ENCODE measurements around the gene STOML2. TPM values are rescaled to one million over a fixed set of nuclear protein-coding genes. Genes with fewer than 3 reads are reported as not detected.
"Not testable (repeated sequence)": the region's sequence is repeated elsewhere in the genome, so short reads cannot be mapped to it uniquely, and the experiment has no call there.

Gene STOML2, protein sequence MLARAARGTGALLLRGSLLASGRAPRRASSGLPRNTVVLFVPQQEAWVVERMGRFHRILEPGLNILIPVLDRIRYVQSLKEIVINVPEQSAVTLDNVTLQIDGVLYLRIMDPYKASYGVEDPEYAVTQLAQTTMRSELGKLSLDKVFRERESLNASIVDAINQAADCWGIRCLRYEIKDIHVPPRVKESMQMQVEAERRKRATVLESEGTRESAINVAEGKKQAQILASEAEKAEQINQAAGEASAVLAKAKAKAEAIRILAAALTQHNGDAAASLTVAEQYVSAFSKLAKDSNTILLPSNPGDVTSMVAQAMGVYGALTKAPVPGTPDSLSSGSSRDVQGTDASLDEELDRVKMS
- 10 to 100 TPM; 42.9 to 45.3 TPM for total RNA-seq
- polyA plus RNA-seq: 100 to 1,000 TPM in 1 of 2 donors, 10 to 100 TPM in 1; 92.4 to 140 TPM

DNA sequence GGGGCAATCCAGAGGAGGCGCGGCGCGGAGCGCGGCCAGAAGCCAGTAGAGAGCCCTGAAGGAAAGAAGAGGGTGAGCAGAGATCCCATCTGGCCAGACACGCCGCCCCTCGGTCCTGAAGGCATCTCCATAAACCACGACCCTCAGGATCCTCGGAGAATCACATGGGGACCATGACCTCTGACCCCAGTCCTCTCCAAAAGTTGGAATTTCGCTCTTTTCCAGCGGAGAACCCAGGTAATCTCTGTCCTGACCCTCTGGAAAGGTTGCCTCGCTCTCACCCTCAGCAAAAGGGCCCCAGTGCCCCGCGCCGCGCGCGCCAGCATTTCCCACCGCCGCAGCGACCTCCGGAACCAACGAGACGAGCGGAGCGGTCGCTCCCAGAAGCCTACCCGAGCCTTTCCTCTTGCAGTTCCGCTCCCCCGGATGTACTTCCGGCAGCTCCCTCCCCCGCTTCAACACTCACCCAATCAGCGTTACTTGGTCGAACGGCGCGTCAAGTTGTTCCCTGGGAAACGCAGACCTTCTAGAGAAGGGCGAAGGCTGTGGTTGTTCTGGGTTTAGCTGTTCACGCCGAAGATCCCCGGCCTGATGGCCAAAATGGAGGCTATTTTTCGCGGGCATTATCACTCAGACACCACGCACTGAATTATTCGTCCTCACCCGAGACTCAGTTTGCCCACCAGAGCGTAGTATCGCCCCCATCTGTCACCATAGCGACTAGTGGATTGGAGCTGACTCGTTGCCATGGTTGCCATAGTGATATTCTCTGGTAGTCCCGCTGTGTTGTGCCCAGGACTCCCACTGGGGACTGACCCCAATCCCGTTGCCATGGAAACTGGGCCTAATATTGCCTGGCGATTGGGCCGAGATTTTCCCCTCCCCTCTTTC lies at the start of gene STOML2:
STOML2 (minus strand) TSS at position 363 of the 891 bp plus-strand sequence; CDS start at position 326, 37 bp downstream.
- peak within 1 kb of the TSS; percentile 95 for H3K27ac ChIP-seq (ENCODE audit: low read depth, low read length)
- Mint-ChIP-seq H3K4me3 (peak within 1 kb of the TSS; percentile 90 to 98 (median 94)), H3K27ac (peak within 1 kb of the TSS; percentile 97 to 100 (median 99)), H3K36me3 (peaks cover 29 to 40% of the 10 kb centered on the region in 2 donors), H3K27me3 (no peaks in the 10 kb centered on the region), H3K9me3 (peaks cover 0 to 3% (median 0%) of the 10 kb centered on the region in 8 donors), H3K4me1 (peaks cover 20 to 46% (median 30%) of the 10 kb centered on the region in 4 donors)
- H3K9me3 ChIP-seq (ENCODE audit: control insufficient read depth in 1 of 2, low read length in 2 of 2): no peaks in the 10 kb centered on the region
- H3K36me3 ChIP-seq (ENCODE audit: insufficient read depth, low read length): peaks cover 24% of the 10 kb centered on the region
- CTCF ChIA-PET (ENCODE audit: partially characterized antibody): interaction anchor here (0.7 to 2.5 kb wide), 11 partner anchors 8 to 514 kb away, joined by 3 to 10 read pairs (median 5); partner anchors contain the start of genes ATOSB and FANCG
- H3K27me3 ChIP-seq (ENCODE audit: insufficient read depth, low read length): no peaks in the 10 kb centered on the region
- POLR2A ChIA-PET (ENCODE audit: partially characterized antibody): interaction anchor here (0.8 to 5.5 kb wide), 12 partner anchors 8 to 503 kb away, joined by 3 to 51 read pairs (median 8); partner anchors contain the start of genes ATOSB, DNAJB5, FANCG and TESK1
- peak; percentile 91 to 96 (median 93) for DNase-seq
- intact Hi-C loops (cut with micrococcal nuclease): loop anchor here (1.0 kb wide), 5 partner anchors 8 to 501 kb away; partner anchors contain the start of gene VCP
- H3K4me3 ChIP-seq (ENCODE audit: low read length in 2 of 2): peak within 1 kb of the TSS; percentile 83 to 96
- peaks cover 23% of the 10 kb centered on the region for H3K4me1 ChIP-seq (ENCODE audit: insufficient read depth, low read length)

DNA sequence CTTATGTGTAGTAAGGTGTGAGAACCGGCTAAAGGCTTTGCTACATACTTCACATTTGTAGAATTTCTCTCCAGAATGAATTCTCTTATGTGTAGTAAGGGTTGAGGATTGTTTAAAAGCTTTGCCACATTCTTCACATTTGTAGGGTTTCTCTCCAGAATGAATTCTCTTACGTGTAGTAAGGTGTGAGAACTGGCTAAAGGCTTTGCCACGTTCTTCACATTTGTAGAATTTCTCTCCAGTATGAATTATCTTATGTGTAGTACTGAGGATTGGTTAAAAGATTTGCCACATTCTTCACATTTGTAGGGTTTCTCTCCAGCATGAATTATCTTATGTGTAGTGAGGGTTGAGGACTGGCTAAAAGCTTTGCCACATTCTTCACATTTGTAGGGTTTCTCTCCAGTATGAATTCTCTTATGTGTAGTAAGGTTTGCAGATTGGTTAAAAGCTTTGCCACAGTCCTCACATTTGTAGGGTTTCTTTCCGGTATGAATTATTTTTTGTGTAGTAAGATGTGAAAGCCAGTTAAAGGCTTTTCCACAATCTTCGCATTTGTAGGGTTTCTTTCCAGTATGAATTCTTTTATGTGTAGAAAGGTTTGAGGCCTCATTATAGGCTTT lies 45.1 kb upstream of the STOML2 start:
- Mint-ChIP-seq H3K36me3 (peaks cover 9 to 16% of the 10 kb centered on the region in 2 donors), H3K9me3 (peaks cover 5 to 57% (median 46%) of the 10 kb centered on the region in 8 donors)
- POLR2A ChIA-PET (ENCODE audit: partially characterized antibody); H3K4me3 Mint-ChIP-seq; H3K27me3 Mint-ChIP-seq; H3K4me1 Mint-ChIP-seq; H3K27ac Mint-ChIP-seq; H3K27ac ChIP-seq (ENCODE audit: low read depth, low read length); CTCF ChIA-PET (ENCODE audit: partially characterized antibody); H3K4me3 ChIP-seq (ENCODE audit: low read length in 2 of 2); H3K36me3 ChIP-seq (ENCODE audit: insufficient read depth, low read length); H3K27me3 ChIP-seq (ENCODE audit: insufficient read depth, low read length); H3K4me1 ChIP-seq (ENCODE audit: insufficient read depth, low read length); intact Hi-C loops (cut with micrococcal nuclease); DNase-seq; H3K9me3 ChIP-seq (ENCODE audit: control insufficient read depth in 1 of 2, low read length in 2 of 2): not testable (repeated sequence)

DNA sequence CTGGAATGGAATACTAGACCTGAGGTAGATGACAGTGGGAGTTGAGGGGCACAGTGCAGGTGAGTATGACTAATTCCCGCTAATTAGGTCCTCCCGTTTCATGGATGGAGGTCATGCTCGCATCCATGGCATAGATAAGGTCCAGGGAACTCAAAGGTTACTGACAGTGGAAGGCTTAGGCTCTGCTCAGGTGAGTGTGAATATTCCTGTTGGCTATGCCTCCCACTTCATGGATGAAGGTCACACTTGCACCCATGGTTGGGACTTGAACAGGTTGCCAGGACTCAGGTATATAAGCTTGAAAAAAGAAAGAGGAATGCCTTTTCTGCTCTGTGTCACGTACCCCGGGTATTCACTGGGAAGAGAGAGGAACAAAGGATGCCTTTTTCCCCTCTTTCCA lies 39.1 kb upstream of the STOML2 start:
- H3K4me3 ChIP-seq (ENCODE audit: low read length in 2 of 2): no peak overlapping the region
- Mint-ChIP-seq H3K27me3 (peaks cover 0 to 1% of the 10 kb centered on the region in 2 donors), H3K4me3 (no peak overlapping the region), H3K4me1 (no peaks in the 10 kb centered on the region), H3K36me3 (peaks cover 3 to 6% of the 10 kb centered on the region in 2 donors), H3K27ac (no peak overlapping the region), H3K9me3 (peaks cover 2 to 48% (median 33%) of the 10 kb centered on the region in 8 donors)
- DNase-seq: no peak
- CTCF ChIA-PET (ENCODE audit: partially characterized antibody): interaction anchor here (1.3 kb wide), 1 partner anchor 14 kb away, joined by 3 read pairs; no protein-coding TSS in a partner anchor
- no peaks in the 10 kb centered on the region for H3K36me3 ChIP-seq (ENCODE audit: insufficient read depth, low read length)
- POLR2A ChIA-PET (ENCODE audit: partially characterized antibody): no interaction called here
- H3K9me3 ChIP-seq (ENCODE audit: control insufficient read depth in 1 of 2, low read length in 2 of 2): peaks cover 0 to 15% of the 10 kb centered on the region in 2 donors
- H3K27me3 ChIP-seq (ENCODE audit: insufficient read depth, low read length): no peaks in the 10 kb centered on the region
- no peaks in the 10 kb centered on the region for H3K4me1 ChIP-seq (ENCODE audit: insufficient read depth, low read length)
- intact Hi-C loops (cut with micrococcal nuclease): no loop called here
- H3K27ac ChIP-seq (ENCODE audit: low read depth, low read length): no peak overlapping the region

DNA sequence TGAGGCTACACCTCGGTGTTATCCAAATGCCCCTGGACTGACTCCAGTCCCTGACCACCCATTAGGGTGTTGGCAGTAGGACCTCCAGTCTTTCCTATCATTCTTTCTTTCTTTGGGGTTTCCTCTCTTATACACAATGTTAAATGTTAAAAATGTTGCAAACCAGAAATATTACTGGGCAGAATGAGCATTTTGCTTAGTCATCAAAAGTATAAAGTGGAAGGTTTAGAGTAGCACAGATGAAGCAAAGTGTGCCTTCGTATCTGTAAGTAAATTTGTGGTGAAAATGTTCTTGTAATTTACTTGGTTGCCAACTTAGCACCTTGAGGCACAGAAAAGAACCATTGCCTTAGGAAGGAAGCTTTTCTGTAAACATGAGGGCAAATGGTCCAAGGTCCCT lies 37.2 kb upstream of the STOML2 start:
- H3K27ac Mint-ChIP-seq: no peak overlapping the region
- CTCF ChIA-PET (ENCODE audit: partially characterized antibody): no interaction called here
- Histone ChIP-seq H3K4me3 (ENCODE audit: low read length in 2 of 2) (no peak overlapping the region), H3K9me3 (ENCODE audit: control insufficient read depth in 1 of 2, low read length in 2 of 2) (peaks cover 0 to 15% of the 10 kb centered on the region in 2 donors), H3K27me3 (ENCODE audit: insufficient read depth, low read length) (no peaks in the 10 kb centered on the region), H3K4me1 (ENCODE audit: insufficient read depth, low read length) (no peaks in the 10 kb centered on the region), H3K27ac (ENCODE audit: low read depth, low read length) (no peak overlapping the region), H3K36me3 (ENCODE audit: insufficient read depth, low read length) (no peaks in the 10 kb centered on the region)
- H3K36me3 Mint-ChIP-seq: peaks cover 3 to 6% of the 10 kb centered on the region in 2 donors
- POLR2A ChIA-PET (ENCODE audit: partially characterized antibody): no interaction called here
- no peak overlapping the region for H3K4me3 Mint-ChIP-seq
- peaks cover 2 to 41% (median 28%) of the 10 kb centered on the region in 8 donors for H3K9me3 Mint-ChIP-seq
- intact Hi-C loops (cut with micrococcal nuclease): no loop called here
- H3K4me1 Mint-ChIP-seq: no peaks in the 10 kb centered on the region
- peaks cover 0 to 1% of the 10 kb centered on the region in 2 donors for H3K27me3 Mint-ChIP-seq
- no peak for DNase-seq

DNA sequence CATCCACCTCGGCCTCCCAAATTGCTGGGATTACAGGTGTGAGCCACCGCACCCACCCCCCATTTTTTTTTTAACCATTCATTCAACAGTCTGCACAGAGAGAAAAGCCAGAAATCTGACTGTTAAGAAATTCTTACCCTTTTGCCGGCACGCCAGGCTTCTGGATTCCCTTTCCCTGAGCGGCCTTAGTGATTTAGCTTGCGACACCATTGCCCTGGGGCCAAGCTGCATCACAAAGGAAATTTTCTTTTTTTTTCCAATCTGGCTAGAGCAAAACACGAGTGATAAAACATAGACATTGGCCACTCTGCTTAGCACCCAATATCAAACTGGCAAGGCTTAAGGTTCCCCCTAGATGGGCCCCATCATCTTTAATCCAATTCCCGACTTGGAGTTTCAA lies 33.9 kb upstream of the STOML2 start:
- ChIA-PET POLR2A (ENCODE audit: partially characterized antibody) (no interaction called here), CTCF (ENCODE audit: partially characterized antibody) (interaction anchor here (1.7 kb wide), 1 partner anchor 20 kb away, joined by 7 read pairs; no protein-coding TSS in a partner anchor)
- no peak overlapping the region for H3K27ac Mint-ChIP-seq
- H3K4me3 ChIP-seq (ENCODE audit: low read length in 2 of 2): no peak overlapping the region
- no peaks in the 10 kb centered on the region for H3K36me3 ChIP-seq (ENCODE audit: insufficient read depth, low read length)
- peaks cover 0 to 16% (median 10%) of the 10 kb centered on the region in 8 donors for H3K9me3 Mint-ChIP-seq
- no peaks in the 10 kb centered on the region for H3K27me3 ChIP-seq (ENCODE audit: insufficient read depth, low read length)
- H3K27me3 Mint-ChIP-seq: peaks cover 0 to under 1% of the 10 kb centered on the region in 2 donors
- peaks cover 0 to 2% of the 10 kb centered on the region in 2 donors for H3K9me3 ChIP-seq (ENCODE audit: control insufficient read depth in 1 of 2, low read length in 2 of 2)
- H3K4me3 Mint-ChIP-seq: no peak overlapping the region
- H3K4me1 ChIP-seq (ENCODE audit: insufficient read depth, low read length): no peaks in the 10 kb centered on the region
- no peak for DNase-seq
- H3K36me3 Mint-ChIP-seq: peaks cover 0 to 3% of the 10 kb centered on the region in 2 donors
- intact Hi-C loops (cut with micrococcal nuclease): no loop called here
- no peaks in the 10 kb centered on the region for H3K4me1 Mint-ChIP-seq
- no peak overlapping the region for H3K27ac ChIP-seq (ENCODE audit: low read depth, low read length)

DNA sequence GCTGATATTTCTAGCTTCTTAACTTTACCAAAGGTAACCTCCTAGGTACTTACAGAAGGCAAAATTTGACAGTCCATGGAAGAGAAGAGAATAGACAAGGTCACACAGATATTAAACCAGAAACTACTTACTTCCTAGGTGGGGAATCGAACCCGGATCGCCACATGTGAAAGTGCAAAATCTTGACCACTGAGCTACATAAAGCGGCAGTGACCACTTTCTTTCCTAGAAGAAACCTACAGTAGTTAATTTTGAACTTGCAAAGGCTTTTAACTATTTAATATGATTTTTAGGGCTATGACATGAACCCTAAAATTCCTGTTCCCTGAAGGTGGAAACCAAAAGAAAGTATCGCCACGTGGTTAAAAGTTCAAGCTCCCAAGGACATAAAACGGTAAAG lies 33.1 kb upstream of the STOML2 start:
- Mint-ChIP-seq H3K9me3 (peaks cover 0 to 10% (median 5%) of the 10 kb centered on the region in 8 donors), H3K4me3 (no peak overlapping the region), H3K4me1 (no peaks in the 10 kb centered on the region), H3K27me3 (peaks cover 0 to 2% of the 10 kb centered on the region in 2 donors), H3K27ac (no peak overlapping the region), H3K36me3 (peaks cover 0 to 3% of the 10 kb centered on the region in 2 donors)
- H3K4me3 ChIP-seq (ENCODE audit: low read length in 2 of 2): no peak overlapping the region
- no peaks in the 10 kb centered on the region for H3K4me1 ChIP-seq (ENCODE audit: insufficient read depth, low read length)
- H3K36me3 ChIP-seq (ENCODE audit: insufficient read depth, low read length): no peaks in the 10 kb centered on the region
- no peaks in the 10 kb centered on the region for H3K27me3 ChIP-seq (ENCODE audit: insufficient read depth, low read length)
- intact Hi-C loops (cut with micrococcal nuclease): no loop called here
- ChIA-PET CTCF (ENCODE audit: partially characterized antibody) (interaction anchor here (1.2 to 1.7 kb wide), 2 partner anchors 19 to 236 kb away, joined by 4 to 7 read pairs; no protein-coding TSS in a partner anchor), POLR2A (ENCODE audit: partially characterized antibody) (no interaction called here)
- no peaks in the 10 kb centered on the region for H3K9me3 ChIP-seq (ENCODE audit: control insufficient read depth in 1 of 2, low read length in 2 of 2)
- DNase-seq: no peak
- no peak overlapping the region for H3K27ac ChIP-seq (ENCODE audit: low read depth, low read length)
